ENCODE data around the gene SSC5D. TPM values are rescaled to one million over a fixed set of nuclear protein-coding genes. Genes with fewer than 3 reads are reported as not detected.
A peak's percentile ranks its signal among the peaks of the same experiment; 100 is the strongest.

The SSC5D gene
- polyA plus RNA-seq, 3 donors: 0.08 TPM; not detected in 2

GRCh38 chr19:55479045-55479444, 9.2 kb upstream of the SSC5D start:
- no peak overlapping the region for H2AFZ ChIP-seq (ENCODE audit: insufficient read depth, low read depth, low read length, poor library complexity, severe bottlenecking)
- TF ChIP-seq CTCF (IDR thresholded peaks at IDR 0.05): no peak
- no peak overlapping the region for H3K9ac ChIP-seq (ENCODE audit: insufficient read depth, low read length, poor library complexity, severe bottlenecking)
- H3K9me3 Mint-ChIP-seq: peaks cover 0 to 2% (median 0%) of the 10 kb centered on the region in 7 donors
- no peaks in the 10 kb centered on the region for H3K9me3 ChIP-seq (replicated peaks in 1 of 2; ENCODE audit: control insufficient read depth in 1 of 2, insufficient read depth in 1 of 2, low read length in 2 of 2)
- intact Hi-C loops (cut with micrococcal nuclease): no loop called here
- no peak overlapping the region for H3K27ac Mint-ChIP-seq
- H3K36me3 ChIP-seq (replicated peaks in 1 of 2; ENCODE audit: control insufficient read depth in 1 of 2, insufficient read depth in 2 of 2, low read length in 2 of 2): peaks cover 16 to 25% of the 10 kb centered on the region in 2 donors
- H3K4me1 Mint-ChIP-seq: peaks cover 35% of the 10 kb centered on the region
- H3K4me3 Mint-ChIP-seq: no peak overlapping the region
- WGBS (ENCODE audit: insufficient coverage): 91% methylated on average over 17 of the region's 17 CpGs
- peaks cover 0 to under 1% (median 0%) of the 10 kb centered on the region in 3 donors for H3K27me3 Mint-ChIP-seq (ENCODE audit: low read depth in 3 of 3)
- peaks cover 17 to 25% of the 10 kb centered on the region in 2 donors for H3K4me1 ChIP-seq (ENCODE audit: control insufficient read depth in 1 of 2, insufficient read depth in 2 of 2, low read length in 2 of 2)
- peaks cover 19 to 24% of the 10 kb centered on the region in 2 donors for H3K36me3 Mint-ChIP-seq
- no peak overlapping the region for H3K4me3 ChIP-seq (replicated peaks in 1 of 3; ENCODE audit: low read depth in 2 of 3, low read length in 3 of 3)
- H3K27ac ChIP-seq (ENCODE audit: low read depth in 1 of 2, low read length in 2 of 2): no peak overlapping the region
- peaks cover 23% of the 10 kb centered on the region for H3K79me2 ChIP-seq (ENCODE audit: insufficient read depth, low read length)
- H4K20me1 ChIP-seq (ENCODE audit: insufficient read depth, low read length): peaks cover 41% of the 10 kb centered on the region
- H3K27me3 ChIP-seq (ENCODE audit: control insufficient read depth in 2 of 2, insufficient read depth in 2 of 2, low read length in 2 of 2): no peaks in the 10 kb centered on the region
- H3K4me2 ChIP-seq (replicated peaks; ENCODE audit: extremely low read depth, low read length, poor library complexity, severe bottlenecking): no peak overlapping the region
- DNase-seq: no peak

GRCh38 chr19:55479451-55480230, 8.6 kb upstream of the SSC5D start:
- peaks cover 0 to 2% (median 0%) of the 10 kb centered on the region in 7 donors for H3K9me3 Mint-ChIP-seq
- Histone ChIP-seq H3K27me3 (ENCODE audit: control insufficient read depth in 2 of 2, insufficient read depth in 2 of 2, low read length in 2 of 2) (no peaks in the 10 kb centered on the region), H3K9ac (ENCODE audit: insufficient read depth, low read length, poor library complexity, severe bottlenecking) (no peak overlapping the region), H3K4me3 (replicated peaks in 1 of 3; ENCODE audit: low read depth in 2 of 3, low read length in 3 of 3) (no peak overlapping the region), H2AFZ (ENCODE audit: insufficient read depth, low read depth, low read length, poor library complexity, severe bottlenecking) (no peak overlapping the region), H3K36me3 (replicated peaks in 1 of 2; ENCODE audit: control insufficient read depth in 1 of 2, insufficient read depth in 2 of 2, low read length in 2 of 2) (peaks cover 16 to 25% of the 10 kb centered on the region in 2 donors), H3K4me2 (replicated peaks; ENCODE audit: extremely low read depth, low read length, poor library complexity, severe bottlenecking) (no peak overlapping the region), H3K79me2 (ENCODE audit: insufficient read depth, low read length) (peaks cover 23% of the 10 kb centered on the region), H3K9me3 (replicated peaks in 1 of 2; ENCODE audit: control insufficient read depth in 1 of 2, insufficient read depth in 1 of 2, low read length in 2 of 2) (no peaks in the 10 kb centered on the region), H3K27ac (ENCODE audit: low read depth in 1 of 2, low read length in 2 of 2) (no peak overlapping the region), H4K20me1 (ENCODE audit: insufficient read depth, low read length) (peaks cover 47% of the 10 kb centered on the region), H3K4me1 (ENCODE audit: control insufficient read depth in 1 of 2, insufficient read depth in 2 of 2, low read length in 2 of 2) (peaks cover 23 to 31% of the 10 kb centered on the region in 2 donors)
- intact Hi-C loops (cut with micrococcal nuclease): no loop called here
- peaks cover 39% of the 10 kb centered on the region for H3K4me1 Mint-ChIP-seq
- WGBS (ENCODE audit: insufficient coverage): 86% methylated on average over 12 of the region's 15 CpGs
- peak overlapping the region in 2 of 7 donors; percentile 39 to 52 for H3K27ac Mint-ChIP-seq
- H3K4me3 Mint-ChIP-seq: peak overlapping the region in 1 of 2 donors; percentile 56
- H3K27me3 Mint-ChIP-seq (ENCODE audit: low read depth in 3 of 3): peaks cover 0 to 6% (median 2%) of the 10 kb centered on the region in 3 donors
- no peak for DNase-seq
- no peak for TF ChIP-seq CTCF (IDR thresholded peaks at IDR 0.05)
- H3K36me3 Mint-ChIP-seq: peaks cover 19 to 24% of the 10 kb centered on the region in 2 donors
